Measurements from ENCODE around the gene TUBA4B.

DNA sequence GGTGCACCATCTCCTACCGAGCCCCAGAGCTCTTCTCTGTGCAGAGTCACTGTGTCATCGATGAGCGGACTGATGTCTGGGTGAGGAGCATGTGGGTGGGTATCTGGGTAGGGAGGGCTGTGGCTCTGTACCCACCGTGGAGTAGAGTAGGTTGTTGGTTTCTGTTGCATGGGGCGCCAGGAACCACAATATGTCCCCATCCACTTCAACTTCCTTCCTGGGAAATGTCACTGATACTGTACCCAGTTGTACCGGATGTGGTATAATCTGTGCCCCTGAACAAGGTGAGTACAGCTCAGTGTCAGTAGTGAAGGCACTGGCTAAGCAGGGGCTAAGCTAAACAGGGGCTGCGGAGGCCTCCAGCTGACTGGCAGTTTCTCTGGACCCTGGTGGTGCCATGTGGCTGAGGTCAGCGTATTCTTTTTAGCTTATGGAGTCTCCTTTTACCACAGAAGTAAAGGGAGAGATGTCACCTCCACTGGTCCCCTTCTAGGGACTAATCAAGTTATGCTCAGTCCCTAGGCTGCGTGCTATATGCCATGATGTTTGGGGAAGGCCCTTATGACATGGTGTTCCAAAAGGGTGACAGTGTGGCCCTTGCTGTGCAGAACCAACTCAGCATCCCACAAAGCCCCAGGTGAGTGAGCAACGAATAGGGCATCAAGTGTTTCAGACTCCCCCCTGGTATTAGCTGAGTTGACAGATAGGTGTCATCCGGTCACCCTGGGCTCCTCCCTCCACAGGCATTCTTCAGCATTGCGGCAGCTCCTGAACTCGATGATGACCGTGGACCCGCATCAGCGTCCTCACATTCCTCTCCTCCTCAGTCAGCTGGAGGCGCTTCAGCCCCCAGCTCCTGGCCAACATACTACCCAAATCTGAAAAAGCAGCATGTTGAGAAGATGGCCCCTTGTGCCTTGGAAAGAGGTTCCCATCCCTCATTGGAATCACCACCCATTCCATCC lies 5.1 kb upstream of the TUBA4B start:
- TF ChIP-seq TAF1 (IDR thresholded peaks at IDR 0.05; ENCODE audit: low read depth, low read length) (no peak), POLR2AphosphoS5 (IDR thresholded peaks at IDR 0.05; ENCODE audit: low read depth, low read length) (no peak), POLR2A (IDR thresholded peaks at IDR 0.05; ENCODE audit: low read depth, low read length) (no peak), SPI1 (IDR thresholded peaks at IDR 0.05; ENCODE audit: low read depth, low read length) (no peak), PAX5 (IDR thresholded peaks at IDR 0.05; ENCODE audit: insufficient read depth, low read length, severe bottlenecking) (no peak), POU2F2 (IDR thresholded peaks at IDR 0.05; ENCODE audit: low read depth, low read length) (no peak)
